OCI-LY7 (cell line): ENCODE measurements around the gene ECT2L. TPM values are rescaled to one million over a fixed set of nuclear protein-coding genes. Genes with fewer than 3 reads are reported as not detected.

Experiments
- BruUV-seq: library from RNA; stranded (reverse); fragments of 400-500 nt; replicated peaks from 2 replicates; lab custom pipeline; 2021; lab: Mats Ljungman, UMichigan
- CTCF ChIA-PET: fragments of 300-600 bp; sonication (Branson Sonifier 250); formaldehyde crosslinking; loops from one replicate; lab custom pipeline; 2022; ENCODE audit warnings: antibody characterized with exemption; ENCODE audit not compliant: unreplicated experiment; lab: Charles Lee
- POLR2A ChIA-PET: fragments of 300-600 bp; sonication (Branson Sonifier 250); formaldehyde crosslinking; loops from one replicate; lab custom pipeline; 2022; ENCODE audit warnings: antibody characterized with exemption; lab: Charles Lee
- DNase-seq: peaks from one replicate; pipeline ENCODE4 v3.0.0-alpha.2; 2015; ENCODE audit warnings: low spot score
- H2AFZ ChIP-seq: fragments of 200-600 bp; sonication (generic), shearing (Covaris generic); 2 replicates; pipeline ENCODE4 v1.6.1; 2014; ENCODE audit warnings: mild to moderate bottlenecking, antibody characterized with exemption, low read length, moderate library complexity
- H3K27ac ChIP-seq: fragments of 200-600 bp; sonication (generic); 2 replicates; pipeline ENCODE4 v1.5.1; 2014; ENCODE audit warnings: mixed run types, low read depth, mild to moderate bottlenecking, moderate library complexity, low read length, inconsistent platforms; ENCODE audit not compliant: poor library complexity, severe bottlenecking
- H3K36me3 ChIP-seq: fragments of 200-600 bp; sonication (generic); 2 replicates; pipeline ENCODE4 v1.6.1; 2014; ENCODE audit warnings: mild to moderate bottlenecking, antibody characterized with exemption, low read length, moderate library complexity, mixed read lengths; ENCODE audit not compliant: insufficient read depth
- H3K4me1 ChIP-seq: fragments of 200-600 bp; sonication (generic); 2 replicates; pipeline ENCODE4 v1.5.1; 2014; ENCODE audit warnings: mild to moderate bottlenecking, low read length; ENCODE audit not compliant: insufficient read depth, poor library complexity, severe bottlenecking
- H3K4me2 ChIP-seq: fragments of 200-600 bp; sonication (generic); 2 replicates; pipeline ENCODE4 v1.6.1; 2014; ENCODE audit warnings: mild to moderate bottlenecking, low read length
- H3K4me3 ChIP-seq: fragments of 200-600 bp; sonication (generic); 2 replicates; pipeline ENCODE4 v1.5.1; 2014; ENCODE audit warnings: mild to moderate bottlenecking, low read depth, low read length; ENCODE audit not compliant: poor library complexity, severe bottlenecking
- H3K79me2 ChIP-seq: fragments of 200-600 bp; sonication (generic); 2 replicates; pipeline ENCODE4 v1.6.1; 2016; ENCODE audit warnings: low read depth, mild to moderate bottlenecking, low read length, moderate library complexity, mixed read lengths; ENCODE audit not compliant: insufficient read depth
- H3K9me2 ChIP-seq: fragments of 200-600 bp; sonication (generic); 2 replicates; pipeline ENCODE4 v1.6.1; 2016; ENCODE audit warnings: mild to moderate bottlenecking, low read length, mixed read lengths; ENCODE audit not compliant: insufficient read depth
- H3K9me3 ChIP-seq: fragments of 200-600 bp; sonication (generic); 2 replicates; pipeline ENCODE4 v1.6.1; 2014; ENCODE audit warnings: mild to moderate bottlenecking, mixed run types, low read length, mixed read lengths
- H4K20me1 ChIP-seq: fragments of 200-600 bp; sonication (generic); 2 replicates; pipeline ENCODE4 v1.6.1; 2014; ENCODE audit warnings: mild to moderate bottlenecking, antibody characterized with exemption, low read length, moderate library complexity, mixed read lengths; ENCODE audit not compliant: insufficient read depth
- CTCF ChIP-seq: fragments of 200-600 bp; sonication (generic); conservative IDR thresholded peaks from 2 replicates; pipeline ENCODE4 v1.5.1; 2014; ENCODE audit warnings: mild to moderate bottlenecking, antibody characterized with exemption, low read length, moderate library complexity, mixed read lengths
- EZH2phosphoT487 ChIP-seq: fragments of 200-600 bp; sonication (generic); IDR thresholded peaks from 2 replicates; pipeline ENCODE4 v1.6.1; 2018; ENCODE audit warnings: low read depth, borderline replicate concordance, mild to moderate bottlenecking, mixed run types, antibody characterized with exemption, low read length, moderate library complexity, mixed read lengths
- intact Hi-C: fragments of 100-400 bp; cut with micrococcal nuclease; formaldehyde crosslinking; loops from one replicate; pipeline ENCODE4 v1.10.0; 2022; ENCODE audit not compliant: unreplicated experiment
- total RNA-seq, 2 experiments: library from RNA; depleted of rRNA in 1 of 2; stranded (reverse); fragments of >200 nt in 1 of 2; shearing (Covaris generic) in 1 of 2; gene quantifications; 2 replicates each; pipeline ENCODE4 v1.2.3, GENCODE V29; 2014 to 2022

ECT2L gene
- total RNA-seq, 2 experiments from 2014 or later: not detected

- intact Hi-C loops: no loop called here
- DNase-seq: no peak
- no peak overlapping the region for H3K4me2 ChIP-seq
- no peak overlapping the region for H3K4me3 ChIP-seq
- H3K4me1 ChIP-seq: no peaks in the 10 kb centered on the region
- BruUV-seq: no TSS peak
- H3K9me3 ChIP-seq: no peaks in the 10 kb centered on the region
- TF ChIP-seq CTCF: no peak
- no peak overlapping the region for H3K27ac ChIP-seq
- H3K79me2 ChIP-seq: no peaks in the 10 kb centered on the region
- ChIA-PET POLR2A (interaction anchor here (0.7 kb wide), 2 partner anchors 37 to 615 kb away, joined by 3 read pairs; no protein-coding TSS in a partner anchor), CTCF (no interaction called here)
- H3K36me3 ChIP-seq: no peaks in the 10 kb centered on the region
- H3K9me2 ChIP-seq: no peaks in the 10 kb centered on the region
- H2AFZ ChIP-seq: no peak overlapping the region
- no peaks in the 10 kb centered on the region for H4K20me1 ChIP-seq
These were observed 68.5 kb downstream of the ECT2L start for GRCh38 chr6:138864343-138864890.

GRCh38 chr6:138865480-138866109 is 69.7 kb downstream of the ECT2L start:
- BruUV-seq: no TSS peak
- H3K27ac ChIP-seq: no peak overlapping the region
- CTCF ChIA-PET: no interaction called here
- no peaks in the 10 kb centered on the region for H3K36me3 ChIP-seq
- TF ChIP-seq EZH2phosphoT487: no peak
- no peak for TF ChIP-seq CTCF
- H3K4me3 ChIP-seq: no peak overlapping the region
- POLR2A ChIA-PET: interaction anchor here (0.6 to 0.7 kb wide), 2 partner anchors 11 to 35 kb away, joined by 3 to 4 read pairs; no protein-coding TSS in a partner anchor
- DNase-seq: no peak
- no peaks in the 10 kb centered on the region for H3K9me2 ChIP-seq
- intact Hi-C loops: no loop called here
- H3K9me3 ChIP-seq: no peaks in the 10 kb centered on the region
- H4K20me1 ChIP-seq: no peaks in the 10 kb centered on the region
- H3K79me2 ChIP-seq: no peaks in the 10 kb centered on the region
- no peak overlapping the region for H2AFZ ChIP-seq
- no peak overlapping the region for H3K4me2 ChIP-seq
- no peaks in the 10 kb centered on the region for H3K4me1 ChIP-seq

- Histone ChIP-seq H3K79me2 (no peaks in the 10 kb centered on the region), H2AFZ (no peak overlapping the region), H3K4me3 (no peak overlapping the region), H3K27ac (no peak overlapping the region), H3K9me3 (no peaks in the 10 kb centered on the region), H3K4me2 (no peak overlapping the region), H3K4me1 (no peaks in the 10 kb centered on the region), H4K20me1 (no peaks in the 10 kb centered on the region), H3K9me2 (no peaks in the 10 kb centered on the region), H3K36me3 (no peaks in the 10 kb centered on the region)
- BruUV-seq: no TSS peak
- ChIA-PET CTCF (no interaction called here), POLR2A (no interaction called here)
- intact Hi-C loops: no loop called here
- TF ChIP-seq EZH2phosphoT487 (no peak), CTCF (no peak)
- DNase-seq: no peak
These were observed 72.3 kb downstream of the ECT2L start for GRCh38 chr6:138868181-138868580.
